Stimulated activated CD8-positive, alpha-beta memory T cell treated with anti-CD3 and anti-CD28 coated beads, Interleukin-15, amount 100 ng/mL, for 1 hour (primary cell): Measurements from ENCODE around the gene ANGEL2.
"Not testable (repeated sequence)": the region's sequence is repeated elsewhere in the genome, so short reads cannot be mapped to it uniquely, and the experiment has no call there.

Experiments used
- DNase-seq: peaks from one replicate; pipeline ENCODE4 v3.0.0-alpha.2; 2020; ENCODE audit warnings: low read depth

The ANGEL2 gene

GRCh38 chr1:213019450-213019849 is 3.8 kb upstream of the ANGEL2 start:
- no peak for DNase-seq

GRCh38 chr1:213017447-213018273 is 2.0 kb upstream of the ANGEL2 start:
- DNase-seq, result no peak

GRCh38 chr1:213014642-213015041 is 1.0 kb downstream of the ANGEL2 start:
- no peak for DNase-seq

GRCh38 chr1:213008564-213008963 is 7.1 kb downstream of the ANGEL2 start:
- DNase-seq, result no peak

- DNase-seq, result no peak
These were observed 12.4 kb downstream of the ANGEL2 start for GRCh38 chr1:213003256-213003655.

- no peak for DNase-seq
These were observed 20.7 kb downstream of the ANGEL2 start for GRCh38 chr1:212994926-212995325.

GRCh38 chr1:212993960-212994359 is 21.7 kb downstream of the ANGEL2 start:
- DNase-seq, result not testable (repeated sequence)

GRCh38 chr1:212990276-212990675 is 25.4 kb downstream of the ANGEL2 start:
- no peak for DNase-seq

GRCh38 chr1:212987702-212988322 is 27.9 kb downstream of the ANGEL2 start:
- DNase-seq, result no peak

GRCh38 chr1:212986551-212986950 is 29.1 kb downstream of the ANGEL2 start:
- DNase-seq, result no peak

- DNase-seq, result no peak
These were observed 31.0 kb downstream of the ANGEL2 start for GRCh38 chr1:212984522-212985291.

- no peak for DNase-seq
These were observed 32.2 kb downstream of the ANGEL2 start for GRCh38 chr1:212983482-212983881.

- no peak for DNase-seq
These were observed 33.1 kb downstream of the ANGEL2 start for GRCh38 chr1:212982430-212983152.

- no peak for DNase-seq
These were observed 33.9 kb downstream of the ANGEL2 start for GRCh38 chr1:212981571-212982328.

GRCh38 chr1:212981025-212981495 is 34.6 kb downstream of the ANGEL2 start:
- DNase-seq, result no peak

GRCh38 chr1:212980123-212980785 is 35.4 kb downstream of the ANGEL2 start:
- DNase-seq, result no peak

GRCh38 chr1:212979340-212980122 is 36.1 kb downstream of the ANGEL2 start:
- DNase-seq, result no peak

GRCh38 chr1:212977781-212978645 is 37.7 kb downstream of the ANGEL2 start:
- DNase-seq, result no peak

- DNase-seq, result no peak
These were observed 39.1 kb downstream of the ANGEL2 start for GRCh38 chr1:212976586-212976985.
